OCI-LY7 (cell line): ENCODE results near the gene TXNRD1. TPM values are rescaled to one million over a fixed set of nuclear protein-coding genes. Genes with fewer than 3 reads are reported as not detected.

Source experiments
- BruUV-seq: library from RNA; stranded (reverse); fragments of 400-500 nt; replicated peaks from 2 replicates; lab custom pipeline; 2021; lab: Mats Ljungman, UMichigan
- CTCF ChIA-PET: fragments of 300-600 bp; sonication (Branson Sonifier 250); formaldehyde crosslinking; loops from one replicate; lab custom pipeline; 2022; ENCODE audit warnings: antibody characterized with exemption; ENCODE audit not compliant: unreplicated experiment; lab: Charles Lee
- POLR2A ChIA-PET: fragments of 300-600 bp; sonication (Branson Sonifier 250); formaldehyde crosslinking; loops from one replicate; lab custom pipeline; 2022; ENCODE audit warnings: antibody characterized with exemption; lab: Charles Lee
- DNase-seq: peaks from one replicate; pipeline ENCODE4 v3.0.0-alpha.2; 2015; ENCODE audit warnings: low spot score
- H2AFZ ChIP-seq: fragments of 200-600 bp; sonication (generic), shearing (Covaris generic); 2 replicates; pipeline ENCODE4 v1.6.1; 2014; ENCODE audit warnings: mild to moderate bottlenecking, antibody characterized with exemption, low read length, moderate library complexity
- H3K27ac ChIP-seq: fragments of 200-600 bp; sonication (generic); 2 replicates; pipeline ENCODE4 v1.5.1; 2014; ENCODE audit warnings: mixed run types, low read depth, mild to moderate bottlenecking, moderate library complexity, low read length, inconsistent platforms; ENCODE audit not compliant: poor library complexity, severe bottlenecking
- H3K36me3 ChIP-seq: fragments of 200-600 bp; sonication (generic); 2 replicates; pipeline ENCODE4 v1.6.1; 2014; ENCODE audit warnings: mild to moderate bottlenecking, antibody characterized with exemption, low read length, moderate library complexity, mixed read lengths; ENCODE audit not compliant: insufficient read depth
- H3K4me1 ChIP-seq: fragments of 200-600 bp; sonication (generic); 2 replicates; pipeline ENCODE4 v1.5.1; 2014; ENCODE audit warnings: mild to moderate bottlenecking, low read length; ENCODE audit not compliant: insufficient read depth, poor library complexity, severe bottlenecking
- H3K4me2 ChIP-seq: fragments of 200-600 bp; sonication (generic); 2 replicates; pipeline ENCODE4 v1.6.1; 2014; ENCODE audit warnings: mild to moderate bottlenecking, low read length
- H3K4me3 ChIP-seq: fragments of 200-600 bp; sonication (generic); 2 replicates; pipeline ENCODE4 v1.5.1; 2014; ENCODE audit warnings: mild to moderate bottlenecking, low read depth, low read length; ENCODE audit not compliant: poor library complexity, severe bottlenecking
- H3K79me2 ChIP-seq: fragments of 200-600 bp; sonication (generic); 2 replicates; pipeline ENCODE4 v1.6.1; 2016; ENCODE audit warnings: low read depth, mild to moderate bottlenecking, low read length, moderate library complexity, mixed read lengths; ENCODE audit not compliant: insufficient read depth
- H3K9me2 ChIP-seq: fragments of 200-600 bp; sonication (generic); 2 replicates; pipeline ENCODE4 v1.6.1; 2016; ENCODE audit warnings: mild to moderate bottlenecking, low read length, mixed read lengths; ENCODE audit not compliant: insufficient read depth
- H3K9me3 ChIP-seq: fragments of 200-600 bp; sonication (generic); 2 replicates; pipeline ENCODE4 v1.6.1; 2014; ENCODE audit warnings: mild to moderate bottlenecking, mixed run types, low read length, mixed read lengths
- H4K20me1 ChIP-seq: fragments of 200-600 bp; sonication (generic); 2 replicates; pipeline ENCODE4 v1.6.1; 2014; ENCODE audit warnings: mild to moderate bottlenecking, antibody characterized with exemption, low read length, moderate library complexity, mixed read lengths; ENCODE audit not compliant: insufficient read depth
- CTCF ChIP-seq: fragments of 200-600 bp; sonication (generic); conservative IDR thresholded peaks from 2 replicates; pipeline ENCODE4 v1.5.1; 2014; ENCODE audit warnings: mild to moderate bottlenecking, antibody characterized with exemption, low read length, moderate library complexity, mixed read lengths
- EZH2phosphoT487 ChIP-seq: fragments of 200-600 bp; sonication (generic); IDR thresholded peaks from 2 replicates; pipeline ENCODE4 v1.6.1; 2018; ENCODE audit warnings: low read depth, borderline replicate concordance, mild to moderate bottlenecking, mixed run types, antibody characterized with exemption, low read length, moderate library complexity, mixed read lengths
- intact Hi-C: fragments of 100-400 bp; cut with micrococcal nuclease; formaldehyde crosslinking; loops from one replicate; pipeline ENCODE4 v1.10.0; 2022; ENCODE audit not compliant: unreplicated experiment
- total RNA-seq, 2 experiments: library from RNA; depleted of rRNA in 1 of 2; stranded (reverse); fragments of >200 nt in 1 of 2; shearing (Covaris generic) in 1 of 2; gene quantifications; 2 replicates each; pipeline ENCODE4 v1.2.3, GENCODE V29; 2014 to 2022

The TXNRD1 gene
- total RNA-seq, 2 experiments from 2014 or later, result 117 to 132 TPM

- Histone ChIP-seq H3K79me2 (no peaks in the 10 kb centered on the region), H3K4me3 (no peak overlapping the region), H2AFZ (no peak overlapping the region), H3K9me3 (peaks cover 3% of the 10 kb centered on the region; the same call in 1 of the 2 replicates), H4K20me1 (no peaks in the 10 kb centered on the region), H3K9me2 (no peaks in the 10 kb centered on the region), H3K4me1 (no peaks in the 10 kb centered on the region), H3K27ac (no peak overlapping the region), H3K36me3 (peaks cover 37% of the 10 kb centered on the region), H3K4me2 (no peak overlapping the region)
- intact Hi-C loops, result loop anchor here (10.0 kb wide), 2 partner anchors 292 to 472 kb away; partner anchors contain the start of gene HCFC2
- no peak for DNase-seq
- no TSS peak for BruUV-seq
- CTCF ChIA-PET, result no interaction called here
- no peak for TF ChIP-seq EZH2phosphoT487
- no peak for TF ChIP-seq CTCF
- POLR2A ChIA-PET, result no interaction called here
Measured at GRCh38 chr12:104356231-104357115, 140.9 kb downstream of the TXNRD1 start.

DNA sequence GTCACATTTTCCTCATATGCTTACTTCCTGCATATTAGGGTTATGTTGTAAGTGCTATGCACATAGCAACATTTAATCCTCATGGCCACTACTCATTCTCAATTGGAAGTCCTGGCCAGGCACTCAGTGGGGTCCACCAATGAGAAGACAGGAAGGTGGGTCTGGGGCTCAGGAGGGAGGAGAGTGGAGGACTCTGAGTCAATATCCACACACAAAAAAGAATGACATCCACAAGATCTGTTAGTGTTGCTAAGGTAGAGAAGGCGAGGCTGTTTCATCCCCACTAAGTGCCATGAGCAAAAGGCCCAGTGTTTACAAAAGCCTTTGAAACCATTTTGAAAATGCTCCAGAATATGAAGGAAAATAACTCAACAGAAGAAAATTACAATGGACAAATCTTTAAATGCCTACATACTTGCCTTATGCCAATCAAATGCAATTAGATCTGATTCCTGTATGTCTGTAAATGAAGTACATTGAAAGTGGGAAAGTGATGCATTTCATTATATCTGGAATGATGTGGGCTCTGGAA, 141.9 kb downstream of the TXNRD1 start:
- no peak overlapping the region for H3K4me3 ChIP-seq
- H3K4me2 ChIP-seq, result no peak overlapping the region
- no TSS peak for BruUV-seq
- H2AFZ ChIP-seq, result no peak overlapping the region
- TF ChIP-seq EZH2phosphoT487, result no peak
- no peak for TF ChIP-seq CTCF
- ChIA-PET POLR2A (no interaction called here), CTCF (no interaction called here)
- H3K9me3 ChIP-seq, result peaks cover 3% of the 10 kb centered on the region; the same call in 1 of the 2 replicates
- H4K20me1 ChIP-seq, result no peaks in the 10 kb centered on the region
- no peak for DNase-seq
- intact Hi-C loops, result loop anchor here (10.0 kb wide), 2 partner anchors 293 to 473 kb away; partner anchors contain the start of gene HCFC2
- no peak overlapping the region for H3K27ac ChIP-seq
- H3K9me2 ChIP-seq, result no peaks in the 10 kb centered on the region
- no peaks in the 10 kb centered on the region for H3K4me1 ChIP-seq
- no peaks in the 10 kb centered on the region for H3K79me2 ChIP-seq
- peaks cover 27% of the 10 kb centered on the region for H3K36me3 ChIP-seq
